ENCODE measurements around the gene TCF7L1. TPM values are rescaled to one million over a fixed set of nuclear protein-coding genes. Genes with fewer than 3 reads are reported as not detected.

The TCF7L1 gene
- total RNA-seq, 1 experiment from 2014 or later, result 3.0 TPM

DNA sequence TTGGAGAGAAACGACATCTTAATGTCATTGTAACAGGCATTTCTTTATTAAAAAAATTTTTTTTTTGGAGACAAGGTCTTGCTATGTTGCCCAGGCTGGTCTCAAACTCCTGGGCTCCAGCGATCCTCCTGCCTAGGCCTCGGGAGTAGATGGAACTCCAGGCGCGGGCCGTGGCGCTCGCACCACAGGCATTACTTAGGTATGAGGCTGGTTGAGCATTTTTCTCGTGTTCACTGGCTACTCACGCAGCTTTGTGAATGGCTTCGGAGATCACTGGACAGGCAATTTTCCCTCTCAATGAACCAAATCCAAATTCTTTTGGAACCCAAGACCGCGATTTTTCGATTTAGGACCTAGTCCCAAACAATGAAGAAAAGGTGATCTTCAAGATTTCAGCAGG lies 795 bp upstream of the TCF7L1 start:
- TF ChIP-seq, protein P1, sequence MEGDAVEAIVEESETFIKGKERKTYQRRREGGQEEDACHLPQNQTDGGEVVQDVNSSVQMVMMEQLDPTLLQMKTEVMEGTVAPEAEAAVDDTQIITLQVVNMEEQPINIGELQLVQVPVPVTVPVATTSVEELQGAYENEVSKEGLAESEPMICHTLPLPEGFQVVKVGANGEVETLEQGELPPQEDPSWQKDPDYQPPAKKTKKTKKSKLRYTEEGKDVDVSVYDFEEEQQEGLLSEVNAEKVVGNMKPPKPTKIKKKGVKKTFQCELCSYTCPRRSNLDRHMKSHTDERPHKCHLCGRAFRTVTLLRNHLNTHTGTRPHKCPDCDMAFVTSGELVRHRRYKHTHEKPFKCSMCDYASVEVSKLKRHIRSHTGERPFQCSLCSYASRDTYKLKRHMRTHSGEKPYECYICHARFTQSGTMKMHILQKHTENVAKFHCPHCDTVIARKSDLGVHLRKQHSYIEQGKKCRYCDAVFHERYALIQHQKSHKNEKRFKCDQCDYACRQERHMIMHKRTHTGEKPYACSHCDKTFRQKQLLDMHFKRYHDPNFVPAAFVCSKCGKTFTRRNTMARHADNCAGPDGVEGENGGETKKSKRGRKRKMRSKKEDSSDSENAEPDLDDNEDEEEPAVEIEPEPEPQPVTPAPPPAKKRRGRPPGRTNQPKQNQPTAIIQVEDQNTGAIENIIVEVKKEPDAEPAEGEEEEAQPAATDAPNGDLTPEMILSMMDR (IDR thresholded peaks at IDR 0.05; ENCODE audit: unreplicated experiment), result no peak
- intact Hi-C loops (cut with micrococcal nuclease; ENCODE audit: unreplicated experiment), result loop anchor here (5.0 kb wide), 1 partner anchor 170 kb away; no protein-coding TSS in a partner anchor
- Mint-ChIP-seq H3K36me3 (ENCODE audit: insufficient read depth, unreplicated experiment) (peaks cover 9% of the 10 kb centered on the region), H3K4me1 (ENCODE audit: low read depth, unreplicated experiment) (no peaks in the 10 kb centered on the region), H3K9me3 (ENCODE audit: low read depth, unreplicated experiment) (no peaks in the 10 kb centered on the region), H3K27me3 (ENCODE audit: unreplicated experiment) (no peaks in the 10 kb centered on the region), H3K27ac (ENCODE audit: unreplicated experiment) (no peak overlapping the region), H3K4me3 (ENCODE audit: low read depth, unreplicated experiment) (peak overlapping the region; percentile 81)
- CTCF ChIA-PET, result interaction anchor here (0.5 to 2.1 kb wide), 4 partner anchors 68 to 193 kb away, joined by 3 to 10 read pairs (median 4); no protein-coding TSS in a partner anchor
- no peak for DNase-seq
- no TSS peak for BruUV-seq (replicated peaks)

- Mint-ChIP-seq H3K4me3 (ENCODE audit: low read depth, unreplicated experiment) (peak overlapping the region; percentile 81), H3K27ac (ENCODE audit: unreplicated experiment) (no peak overlapping the region), H3K27me3 (ENCODE audit: unreplicated experiment) (no peaks in the 10 kb centered on the region), H3K36me3 (ENCODE audit: insufficient read depth, unreplicated experiment) (peaks cover 9% of the 10 kb centered on the region), H3K9me3 (ENCODE audit: low read depth, unreplicated experiment) (no peaks in the 10 kb centered on the region), H3K4me1 (ENCODE audit: low read depth, unreplicated experiment) (no peaks in the 10 kb centered on the region)
- TF ChIP-seq, protein P1 (IDR thresholded peaks at IDR 0.05; ENCODE audit: unreplicated experiment), result no peak
- intact Hi-C loops (cut with micrococcal nuclease; ENCODE audit: unreplicated experiment), result loop anchor here (1.0 to 5.0 kb wide), 2 partner anchors 151 to 168 kb away; no protein-coding TSS in a partner anchor
- DNase-seq, result peak; percentile 46
- BruUV-seq (replicated peaks), result no TSS peak
- CTCF ChIA-PET, result interaction anchor here (1.1 to 2.1 kb wide), 3 partner anchors 123 to 167 kb away, joined by 3 to 10 read pairs (median 3); no protein-coding TSS in a partner anchor
These were observed 611 bp downstream of the TCF7L1 start for GRCh38 chr2:85133751-85134254.

- H3K36me3 Mint-ChIP-seq (ENCODE audit: insufficient read depth, unreplicated experiment), result peaks cover 9% of the 10 kb centered on the region
These were observed 1.2 kb downstream of the TCF7L1 start for GRCh38 chr2:85134255-85134895.

DNA sequence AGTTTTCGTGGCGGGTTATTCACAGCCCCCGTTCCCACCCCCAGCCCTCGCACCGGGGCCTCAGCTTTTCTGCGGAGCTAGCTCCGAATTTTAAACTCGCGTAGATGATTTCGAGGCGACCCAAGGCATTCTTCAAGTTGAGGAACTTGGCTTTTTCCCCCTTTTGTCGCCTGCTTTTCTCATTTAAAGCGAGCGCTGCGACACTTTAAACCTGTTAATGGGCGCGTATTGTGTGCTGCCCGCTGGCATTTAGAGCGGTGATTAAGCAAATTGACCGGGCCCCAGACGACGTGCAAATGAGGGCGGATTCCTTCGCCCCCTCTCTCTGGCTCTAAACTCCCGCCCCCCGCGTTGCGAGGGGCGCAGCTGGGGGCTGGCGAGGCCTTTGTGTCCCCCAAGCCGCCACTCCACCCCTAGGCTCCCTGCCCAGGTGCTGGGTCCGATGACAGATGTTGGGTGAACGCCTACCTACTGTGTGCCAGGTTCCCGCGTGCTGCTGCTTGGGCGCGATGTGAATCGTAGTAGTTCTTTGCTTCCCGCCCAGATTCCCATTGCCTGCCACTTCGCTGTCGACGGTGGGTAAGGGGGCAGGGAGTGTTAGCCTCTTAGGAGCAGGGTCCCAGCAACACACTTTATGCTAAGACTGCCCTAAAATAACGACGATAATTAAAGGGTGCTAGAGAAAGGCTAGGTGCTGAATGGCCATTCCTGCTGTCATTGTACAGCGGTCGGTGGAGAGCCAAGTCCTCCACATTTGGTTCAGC lies 1.9 kb downstream of the TCF7L1 start:
- Mint-ChIP-seq H3K27me3 (ENCODE audit: unreplicated experiment) (peaks cover 13% of the 10 kb centered on the region), H3K36me3 (ENCODE audit: insufficient read depth, unreplicated experiment) (peaks cover 9% of the 10 kb centered on the region), H3K27ac (ENCODE audit: unreplicated experiment) (no peak overlapping the region), H3K4me3 (ENCODE audit: low read depth, unreplicated experiment) (no peak overlapping the region), H3K9me3 (ENCODE audit: low read depth, unreplicated experiment) (no peaks in the 10 kb centered on the region), H3K4me1 (ENCODE audit: low read depth, unreplicated experiment) (no peaks in the 10 kb centered on the region)
- DNase-seq, result no peak
- TF ChIP-seq, protein P1 (IDR thresholded peaks at IDR 0.05; ENCODE audit: unreplicated experiment), result no peak
- BruUV-seq (replicated peaks), result no TSS peak
- intact Hi-C loops (cut with micrococcal nuclease; ENCODE audit: unreplicated experiment), result loop anchor here (5.0 kb wide), 1 partner anchor 167 kb away; no protein-coding TSS in a partner anchor
- CTCF ChIA-PET, result interaction anchor here (0.6 kb wide), 1 partner anchor 132 kb away, joined by 3 read pairs; no protein-coding TSS in a partner anchor

More at GRCh38 chr2:85134255-85134895, 1.2 kb downstream of the TCF7L1 start:
- BruUV-seq (replicated peaks), result no TSS peak
- CTCF ChIA-PET, result interaction anchor here (1.3 to 2.1 kb wide), 2 partner anchors 122 to 151 kb away, joined by 3 to 10 read pairs; no protein-coding TSS in a partner anchor
- H3K4me3 Mint-ChIP-seq (ENCODE audit: low read depth, unreplicated experiment), result peak overlapping the region; percentile 81
- H3K4me1 Mint-ChIP-seq (ENCODE audit: low read depth, unreplicated experiment), result no peaks in the 10 kb centered on the region
- H3K27ac Mint-ChIP-seq (ENCODE audit: unreplicated experiment), result no peak overlapping the region
- DNase-seq, result no peak
- H3K27me3 Mint-ChIP-seq (ENCODE audit: unreplicated experiment), result peaks cover 6% of the 10 kb centered on the region
- TF ChIP-seq, protein P1 (IDR thresholded peaks at IDR 0.05; ENCODE audit: unreplicated experiment), result no peak
- intact Hi-C loops (cut with micrococcal nuclease; ENCODE audit: unreplicated experiment), result loop anchor here (5.0 kb wide), 1 partner anchor 168 kb away; no protein-coding TSS in a partner anchor
- no peaks in the 10 kb centered on the region for H3K9me3 Mint-ChIP-seq (ENCODE audit: low read depth, unreplicated experiment)

All from Calu3 (cell line).